BLaER1 treated with 17β-estradiol and CSF1 and Interleukin-3, amounts not matched to agents 10 nM and 100 nM (cell line): ENCODE data around the gene ZNF157.
A peak's percentile ranks its signal among the peaks of the same experiment; 100 is the strongest.

ENCODE experiments used
- H3K27ac ChIP-seq, 11 experiments: shearing (Covaris generic); formaldehyde crosslinking; 2 replicates each; pipeline ENCODE4 v1.8.1; 2022
- H3K27me3 ChIP-seq, 11 experiments: shearing (Covaris generic); formaldehyde crosslinking; 2 replicates each; pipeline ENCODE4 v1.8.1; 2022
- H3K36me3 ChIP-seq, 11 experiments: shearing (Covaris generic); formaldehyde crosslinking; 2 replicates each; pipeline ENCODE4 v1.8.1; 2022
- H3K4me1 ChIP-seq, 10 experiments: shearing (Covaris generic); formaldehyde crosslinking; 2 replicates each; pipeline ENCODE4 v1.8.1; 2022
- H3K4me2 ChIP-seq, 11 experiments: shearing (Covaris generic); formaldehyde crosslinking; 2 replicates each; pipeline ENCODE4 v1.8.1; 2022
- H3K4me3 ChIP-seq, 10 experiments: shearing (Covaris generic); formaldehyde crosslinking; 2 replicates each; pipeline ENCODE4 v1.8.1; 2022
- H3K9ac ChIP-seq, 11 experiments: shearing (Covaris generic); formaldehyde crosslinking; 2 replicates each; pipeline ENCODE4 v1.8.1; 2022
- H3K9me3 ChIP-seq, 11 experiments: shearing (Covaris generic); formaldehyde crosslinking; replicated peaks in 1 of 11; 2 replicates each; pipeline ENCODE4 v1.8.1; 2022
- H4K20me1 ChIP-seq, 11 experiments: shearing (Covaris generic); formaldehyde crosslinking; 2 replicates each; pipeline ENCODE4 v1.8.1; 2022
- Cebpa-rat ChIP-seq, 11 experiments: shearing (Covaris generic); IDR thresholded peaks; 2 replicates each; pipeline ENCODE4 v1.8.1; 2022

Gene ZNF157

GRCh38 chrX:47420265-47420664, 49.9 kb downstream of the ZNF157 start:
- Histone ChIP-seq H3K9ac (no peak overlapping the region), H3K27ac (peak overlapping the region in 3 of 11 experiments; percentile 4 to 32 (median 31); a peak in 4 of 22 replicates), H3K27me3 (peaks cover 0 to 11% (median 5%) of the 10 kb centered on the region in 11 experiments; a peak in 11 of 22 replicates), H3K36me3 (no peaks in the 10 kb centered on the region), H4K20me1 (no peaks in the 10 kb centered on the region), H3K4me3 (no peak overlapping the region), H3K9me3 (peaks cover 72 to 99% (median 88%) of the 10 kb centered on the region in 11 experiments), H3K4me2 (0 out of 22 replicates have a peak overlapping the region, but pooled peaks of 2 of the 11 experiments have one; percentile 9 to 43), H3K4me1 (peaks cover 0 to 12% (median 2%) of the 10 kb centered on the region in 10 experiments; a peak in 8 of 20 replicates)
- TF ChIP-seq Cebpa-rat (IDR thresholded peaks at IDR 0.05): no peak

DNA sequence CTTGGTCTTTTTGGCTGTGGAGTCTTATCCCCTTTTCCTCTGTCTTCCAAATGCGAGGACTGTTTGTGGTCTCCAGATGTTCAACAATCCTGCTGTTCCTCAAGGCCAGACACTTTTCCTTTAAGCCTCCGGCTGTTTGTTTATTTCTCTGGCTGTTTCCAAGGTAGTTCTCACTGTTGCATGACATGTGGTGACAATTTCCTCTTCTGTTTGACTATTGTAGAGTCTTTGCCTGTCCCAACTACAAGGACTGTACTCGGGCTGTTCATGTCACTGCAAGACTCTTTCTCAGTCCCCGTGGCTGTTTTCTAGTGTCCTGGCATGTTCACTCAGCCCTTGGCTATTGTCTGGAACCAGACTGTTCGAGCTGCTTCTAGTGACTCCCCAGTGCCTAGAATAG, 50.6 kb downstream of the ZNF157 start:
- Histone ChIP-seq H3K4me1 (peaks cover 0 to 12% (median 2%) of the 10 kb centered on the region in 10 experiments; a peak in 8 of 20 replicates), H3K4me3 (no peak overlapping the region), H3K9me3 (peaks cover 65 to 98% (median 81%) of the 10 kb centered on the region in 11 experiments), H3K4me2 (peak overlapping the region in 9 of 11 experiments; percentile 3 to 43 (median 16); a peak in 7 of 22 replicates), H3K27ac (peak overlapping the region in 4 of 11 experiments; percentile 4 to 35 (median 26); a peak in 5 of 22 replicates), H3K27me3 (peaks cover 0 to 18% (median 11%) of the 10 kb centered on the region in 11 experiments; a peak in 13 of 22 replicates), H3K9ac (no peak overlapping the region), H4K20me1 (no peaks in the 10 kb centered on the region), H3K36me3 (no peaks in the 10 kb centered on the region)
- no peak for TF ChIP-seq Cebpa-rat (IDR thresholded peaks at IDR 0.05)

GRCh38 chrX:47422444-47422843, 52.1 kb downstream of the ZNF157 start:
- Histone ChIP-seq H3K27ac (no peak overlapping the region), H3K36me3 (no peaks in the 10 kb centered on the region), H3K4me2 (no peak overlapping the region), H3K27me3 (peaks cover 0 to 30% (median 23%) of the 10 kb centered on the region in 11 experiments; a peak in 15 of 22 replicates), H4K20me1 (no peaks in the 10 kb centered on the region), H3K4me3 (no peak overlapping the region), H3K9me3 (peaks cover 50 to 89% (median 67%) of the 10 kb centered on the region in 11 experiments), H3K9ac (no peak overlapping the region), H3K4me1 (peaks cover 0 to 12% (median 2%) of the 10 kb centered on the region in 10 experiments; a peak in 8 of 20 replicates)
- no peak for TF ChIP-seq Cebpa-rat (IDR thresholded peaks at IDR 0.05)

DNA sequence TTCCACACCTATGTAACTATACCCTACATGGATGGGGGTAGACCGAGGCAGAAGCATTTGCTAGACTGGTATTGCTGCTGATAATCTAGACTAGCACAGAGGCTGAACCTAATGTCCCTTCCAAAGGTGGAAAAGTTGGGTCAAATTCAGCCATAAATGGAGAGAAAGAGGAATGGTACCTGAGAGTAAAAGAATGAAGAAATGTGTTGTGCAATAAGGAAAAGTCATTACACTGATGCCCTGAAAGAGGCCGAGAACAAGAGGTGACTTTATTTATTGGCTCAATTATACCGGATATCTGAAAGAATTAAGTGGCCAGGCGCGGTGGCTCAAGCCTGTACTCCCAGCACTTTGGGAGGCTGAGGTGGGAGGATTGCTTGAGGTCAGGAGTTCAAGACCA, 60.5 kb downstream of the ZNF157 start:
- Histone ChIP-seq H3K4me1 (no peaks in the 10 kb centered on the region), H3K4me2 (no peak overlapping the region), H4K20me1 (no peaks in the 10 kb centered on the region), H3K4me3 (no peak overlapping the region), H3K27ac (no peak overlapping the region), H3K36me3 (no peaks in the 10 kb centered on the region), H3K9me3 (peaks cover 0 to 52% (median 18%) of the 10 kb centered on the region in 11 experiments; a peak in 14 of 22 replicates), H3K9ac (no peak overlapping the region), H3K27me3 (peaks cover 0 to 21% (median 17%) of the 10 kb centered on the region in 11 experiments; a peak in 15 of 22 replicates)
- peak in 1 of 11 experiments; percentile 36; a peak in 1 of 22 replicates for TF ChIP-seq Cebpa-rat (IDR thresholded peaks at IDR 0.05)

- no peak overlapping the region for H3K4me2 ChIP-seq
Measured at GRCh38 chrX:47446431-47446830, 76.1 kb downstream of the ZNF157 start.

DNA sequence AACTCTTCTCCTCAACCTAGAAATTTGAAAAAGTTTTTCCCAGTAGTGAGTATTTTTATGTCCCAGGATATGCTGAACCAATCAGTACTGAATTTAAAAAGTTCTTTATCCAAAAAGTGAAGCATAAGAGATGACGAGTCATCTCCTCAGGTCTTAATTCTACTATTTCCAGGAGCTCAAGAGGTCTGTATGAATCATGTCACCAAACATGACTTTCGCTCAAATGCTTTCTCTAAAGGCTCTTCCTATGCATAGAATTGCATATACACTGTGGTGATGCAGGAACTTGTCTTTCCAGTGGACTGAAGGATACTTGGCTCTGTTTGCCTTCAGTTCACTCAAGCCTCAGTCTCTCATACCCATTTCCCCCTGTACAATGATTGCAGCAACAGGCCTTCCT, 76.6 kb downstream of the ZNF157 start:
- H3K27me3 ChIP-seq: peaks cover 7 to 46% (median 33%) of the 10 kb centered on the region in 11 experiments; a peak in 18 of 22 replicates
- H3K4me3 ChIP-seq: peak overlapping the region in 2 of 10 experiments; percentile 13 to 28; a peak in 3 of 20 replicates
- TF ChIP-seq Cebpa-rat (IDR thresholded peaks at IDR 0.05): no peak
- H4K20me1 ChIP-seq: no peaks in the 10 kb centered on the region
- peaks cover 93 to 98% (median 97%) of the 10 kb centered on the region in 11 experiments for H3K9me3 ChIP-seq
- H3K9ac ChIP-seq: no peak overlapping the region
- no peak overlapping the region for H3K27ac ChIP-seq
- H3K36me3 ChIP-seq: peaks cover 48 to 77% (median 63%) of the 10 kb centered on the region in 11 experiments
- no peak overlapping the region for H3K4me2 ChIP-seq
- H3K4me1 ChIP-seq: no peaks in the 10 kb centered on the region

More at GRCh38 chrX:47446431-47446830, 76.1 kb downstream of the ZNF157 start:
- Histone ChIP-seq H3K9me3 (peaks cover 91 to 98% (median 97%) of the 10 kb centered on the region in 11 experiments), H3K4me1 (no peaks in the 10 kb centered on the region), H4K20me1 (no peaks in the 10 kb centered on the region), H3K4me3 (no peak overlapping the region), H3K27me3 (peaks cover 10 to 49% (median 37%) of the 10 kb centered on the region in 11 experiments), H3K36me3 (peaks cover 45 to 72% (median 57%) of the 10 kb centered on the region in 11 experiments), H3K27ac (no peak overlapping the region), H3K9ac (no peak overlapping the region)
- no peak for TF ChIP-seq Cebpa-rat (IDR thresholded peaks at IDR 0.05)

DNA sequence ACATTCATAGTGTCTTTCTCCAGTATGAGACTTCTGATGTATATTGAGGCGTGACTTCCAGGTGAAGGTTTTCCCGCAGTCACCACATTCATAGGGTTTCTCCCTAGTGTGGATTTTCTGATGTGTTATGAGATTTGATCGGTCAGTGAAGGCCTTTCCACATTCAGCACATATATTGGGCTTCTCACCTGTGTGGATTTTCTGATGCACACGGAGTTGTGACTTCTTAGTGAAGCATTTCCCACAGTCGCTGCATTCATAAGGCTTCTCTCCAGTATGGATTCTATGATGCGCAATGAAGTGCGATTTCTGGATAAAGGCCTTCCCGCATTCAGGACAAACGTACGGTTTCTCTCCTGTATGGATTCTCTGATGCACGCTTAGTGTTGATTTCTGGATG, 77.2 kb downstream of the ZNF157 start:
- Histone ChIP-seq H3K4me2 (no peak overlapping the region), H3K27ac (no peak overlapping the region), H3K4me1 (no peaks in the 10 kb centered on the region), H3K27me3 (peaks cover 7 to 52% (median 39%) of the 10 kb centered on the region in 11 experiments; a peak in 19 of 22 replicates), H3K9me3 (peaks cover 98 to 100% (median 100%) of the 10 kb centered on the region in 11 experiments), H3K4me3 (peak overlapping the region in 5 of 10 experiments; percentile 2 to 28 (median 18); a peak in 3 of 20 replicates), H3K36me3 (peaks cover 55 to 83% (median 69%) of the 10 kb centered on the region in 11 experiments), H4K20me1 (no peaks in the 10 kb centered on the region), H3K9ac (no peak overlapping the region)
- no peak for TF ChIP-seq Cebpa-rat (IDR thresholded peaks at IDR 0.05)

DNA sequence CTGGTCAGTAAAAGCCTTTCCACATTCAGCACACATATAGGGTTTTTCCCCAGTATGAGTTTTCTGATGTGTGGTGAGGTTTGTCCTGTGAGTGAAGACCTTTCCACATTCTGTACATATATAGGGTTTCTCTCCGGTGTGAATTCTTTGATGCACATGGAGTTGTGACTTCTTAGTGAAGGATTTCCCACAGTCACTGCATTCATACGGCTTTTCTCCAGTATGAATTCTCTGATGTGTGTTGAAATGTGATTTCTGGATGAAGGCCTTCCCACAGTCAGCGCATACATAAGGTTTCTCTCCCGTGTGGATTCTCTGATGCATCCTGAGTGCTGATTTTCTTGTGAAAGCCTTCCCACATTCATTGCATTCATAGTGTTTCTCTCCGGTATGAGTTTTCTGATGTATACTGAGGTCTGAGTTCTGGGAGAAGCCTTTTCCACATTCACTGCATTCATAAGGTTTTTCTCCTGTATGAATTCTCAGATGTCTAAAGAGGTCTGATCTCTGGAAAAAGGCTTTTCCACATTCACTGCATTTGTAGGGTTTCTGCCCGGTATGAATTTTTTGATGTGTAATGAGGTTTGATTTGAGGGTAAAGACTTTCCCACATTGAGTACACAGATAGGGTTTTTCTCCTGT, 77.9 kb downstream of the ZNF157 start:
- Histone ChIP-seq H4K20me1 (no peaks in the 10 kb centered on the region), H3K27me3 (peaks cover 7 to 52% (median 41%) of the 10 kb centered on the region in 11 experiments; a peak in 19 of 22 replicates), H3K4me3 (peak overlapping the region in 6 of 10 experiments; percentile 2 to 28 (median 16); a peak in 2 of 20 replicates), H3K27ac (no peak overlapping the region), H3K36me3 (peaks cover 61 to 90% (median 76%) of the 10 kb centered on the region in 11 experiments), H3K9me3 (peaks cover 96 to 100% (median 100%) of the 10 kb centered on the region in 11 experiments), H3K4me2 (no peak overlapping the region), H3K4me1 (no peaks in the 10 kb centered on the region), H3K9ac (no peak overlapping the region)
- no peak for TF ChIP-seq Cebpa-rat (IDR thresholded peaks at IDR 0.05)

DNA sequence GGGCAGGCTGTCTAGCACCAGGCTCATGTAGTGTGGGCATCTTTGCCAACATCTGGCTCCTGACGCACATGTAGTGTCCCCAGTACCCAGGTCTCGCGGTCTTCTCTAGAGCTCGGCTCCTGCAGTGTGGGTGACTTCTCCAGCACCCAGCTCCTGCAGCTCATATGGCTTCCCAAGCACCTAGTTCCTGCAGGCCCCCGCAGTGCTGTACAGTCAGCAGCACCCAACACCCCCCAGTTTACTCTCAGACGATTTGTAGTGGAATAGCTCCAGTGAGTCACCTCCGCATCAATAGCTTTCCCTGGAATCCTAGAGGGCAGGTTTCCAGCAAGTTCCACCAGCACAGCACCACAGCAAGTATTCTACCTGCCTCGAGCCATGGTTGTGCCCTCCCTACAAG, 81.7 kb downstream of the ZNF157 start:
- Histone ChIP-seq H3K4me3 (peak overlapping the region in 1 of 10 experiments; percentile 5; a peak in 1 of 20 replicates), H3K27me3 (peaks cover 13 to 76% (median 62%) of the 10 kb centered on the region in 11 experiments), H3K9ac (no peak overlapping the region), H4K20me1 (no peaks in the 10 kb centered on the region), H3K4me2 (no peak overlapping the region), H3K27ac (no peak overlapping the region), H3K36me3 (peaks cover 78 to 100% (median 89%) of the 10 kb centered on the region in 11 experiments), H3K9me3 (peaks cover 72 to 95% (median 82%) of the 10 kb centered on the region in 11 experiments), H3K4me1 (no peaks in the 10 kb centered on the region)
- no peak for TF ChIP-seq Cebpa-rat (IDR thresholded peaks at IDR 0.05)
